Measurements from ENCODE around the gene ITPRID1.

DNA sequence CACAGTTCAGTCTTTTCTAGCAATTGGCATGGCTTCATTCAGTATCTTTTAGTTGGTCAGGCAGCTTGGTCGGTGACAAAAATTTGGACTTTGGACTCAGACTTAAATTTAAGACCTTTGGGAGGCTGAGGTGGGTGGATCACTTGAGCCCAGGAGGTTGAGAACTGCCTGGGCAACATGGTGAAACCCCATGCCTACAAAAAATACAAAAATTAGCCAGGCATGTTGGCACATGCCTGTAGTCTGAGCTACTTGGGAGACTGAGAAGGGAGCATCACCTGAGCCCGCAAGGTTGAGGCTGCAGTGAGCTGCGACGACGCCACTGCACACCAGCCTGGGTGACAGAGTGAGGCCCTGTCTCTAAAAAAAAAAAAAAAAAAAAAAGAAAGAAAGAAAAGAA, 19.5 kb upstream of the ITPRID1 start:
- TF ChIP-seq, protein P1, sequence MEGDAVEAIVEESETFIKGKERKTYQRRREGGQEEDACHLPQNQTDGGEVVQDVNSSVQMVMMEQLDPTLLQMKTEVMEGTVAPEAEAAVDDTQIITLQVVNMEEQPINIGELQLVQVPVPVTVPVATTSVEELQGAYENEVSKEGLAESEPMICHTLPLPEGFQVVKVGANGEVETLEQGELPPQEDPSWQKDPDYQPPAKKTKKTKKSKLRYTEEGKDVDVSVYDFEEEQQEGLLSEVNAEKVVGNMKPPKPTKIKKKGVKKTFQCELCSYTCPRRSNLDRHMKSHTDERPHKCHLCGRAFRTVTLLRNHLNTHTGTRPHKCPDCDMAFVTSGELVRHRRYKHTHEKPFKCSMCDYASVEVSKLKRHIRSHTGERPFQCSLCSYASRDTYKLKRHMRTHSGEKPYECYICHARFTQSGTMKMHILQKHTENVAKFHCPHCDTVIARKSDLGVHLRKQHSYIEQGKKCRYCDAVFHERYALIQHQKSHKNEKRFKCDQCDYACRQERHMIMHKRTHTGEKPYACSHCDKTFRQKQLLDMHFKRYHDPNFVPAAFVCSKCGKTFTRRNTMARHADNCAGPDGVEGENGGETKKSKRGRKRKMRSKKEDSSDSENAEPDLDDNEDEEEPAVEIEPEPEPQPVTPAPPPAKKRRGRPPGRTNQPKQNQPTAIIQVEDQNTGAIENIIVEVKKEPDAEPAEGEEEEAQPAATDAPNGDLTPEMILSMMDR (IDR thresholded peaks at IDR 0.05; ENCODE audit: low read depth, low read length, poor library complexity, severe bottlenecking): no peak
- no peak for TF ChIP-seq EZH2phosphoT487 (IDR thresholded peaks at IDR 0.05; ENCODE audit: borderline replicate concordance, low read length)
